ENCODE data around the gene NOTCH1.

Gene NOTCH1

DNA sequence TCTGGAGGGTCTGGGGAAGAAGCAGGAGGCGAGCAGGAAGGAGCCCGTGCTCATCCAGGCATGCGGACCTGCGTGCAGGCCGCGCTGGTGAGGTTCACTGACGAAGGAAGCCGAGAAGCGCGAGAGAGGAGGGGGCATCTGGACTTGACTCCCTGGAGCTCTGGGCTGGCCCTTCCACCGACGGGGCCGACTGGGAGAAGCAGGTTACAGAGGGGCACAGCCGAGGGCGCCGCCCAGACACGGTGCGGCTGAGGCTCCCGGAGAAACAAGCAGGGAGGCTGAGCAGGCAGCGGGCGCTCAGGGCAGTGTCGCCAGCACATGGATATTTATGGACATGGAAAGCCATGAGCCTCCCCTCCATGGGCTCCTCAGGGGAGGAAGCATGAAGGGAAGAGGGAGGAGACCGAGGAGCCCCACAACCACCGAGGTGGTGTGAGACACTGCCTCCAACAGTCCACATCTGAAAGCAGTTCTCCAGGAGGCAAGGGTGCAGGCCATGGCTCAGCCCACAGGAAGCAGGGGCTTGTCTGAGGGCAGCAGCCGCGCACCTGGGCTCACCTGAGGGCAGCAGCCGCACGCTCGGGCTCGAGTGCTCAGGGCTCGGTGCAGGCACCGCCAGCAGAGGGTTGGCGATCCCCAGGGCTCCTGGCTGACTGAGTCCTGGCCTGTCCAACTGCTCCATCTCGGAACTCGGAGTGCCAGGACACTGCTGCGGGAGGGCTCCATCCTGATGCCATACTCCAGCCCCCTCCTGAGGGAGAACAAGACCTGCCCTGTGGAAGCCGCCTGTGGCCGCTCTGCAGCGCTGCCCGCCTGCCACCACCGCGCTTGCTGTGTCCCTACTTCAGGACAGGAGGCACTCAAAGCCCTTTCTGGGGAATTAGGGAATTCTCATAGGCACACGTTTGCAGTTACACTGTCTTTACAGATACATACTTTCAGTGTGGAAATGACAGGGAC is 90.5 kb downstream of the NOTCH1 start:
- no peaks in the 10 kb centered on the region for H3K27me3 Mint-ChIP-seq
- CTCF ChIA-PET, result no interaction called here
- H3K4me3 Mint-ChIP-seq, result no peak overlapping the region
- DNase-seq, result no peak
- no peaks in the 10 kb centered on the region for H3K9me3 Mint-ChIP-seq
- H3K4me1 Mint-ChIP-seq, result no peaks in the 10 kb centered on the region
- no peak overlapping the region for H3K27ac Mint-ChIP-seq
- peaks cover 59% of the 10 kb centered on the region for H3K36me3 Mint-ChIP-seq

GRCh38 chr9:136454026-136454796 is 91.6 kb downstream of the NOTCH1 start:
- CTCF ChIA-PET, result no interaction called here
- no peaks in the 10 kb centered on the region for H3K9me3 Mint-ChIP-seq
- DNase-seq, result no peak
- H3K4me3 Mint-ChIP-seq, result no peak overlapping the region
- no peak overlapping the region for H3K27ac Mint-ChIP-seq
- no peaks in the 10 kb centered on the region for H3K27me3 Mint-ChIP-seq
- H3K36me3 Mint-ChIP-seq, result peaks cover 56% of the 10 kb centered on the region
- no peaks in the 10 kb centered on the region for H3K4me1 Mint-ChIP-seq

DNA sequence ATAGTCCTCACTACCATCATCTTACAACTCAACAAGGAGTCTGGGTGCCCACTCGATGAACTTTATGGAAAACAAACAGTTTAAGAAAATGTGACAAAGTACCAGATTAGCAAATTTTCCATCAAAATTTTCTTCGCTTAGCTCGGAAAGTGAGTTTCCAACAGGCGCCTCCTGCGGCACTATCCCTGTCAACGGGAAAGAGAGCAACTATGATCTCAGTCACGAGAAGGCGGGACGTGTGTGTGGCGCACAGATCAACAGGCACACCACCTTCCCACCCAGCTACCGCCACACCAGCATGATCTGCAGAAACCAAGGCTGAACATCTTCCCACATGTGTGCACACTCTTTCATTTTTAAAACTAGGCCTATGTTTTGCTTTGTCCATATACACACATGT is 92.5 kb downstream of the NOTCH1 start:
- H3K27me3 Mint-ChIP-seq, result no peaks in the 10 kb centered on the region
- peaks cover 51% of the 10 kb centered on the region for H3K36me3 Mint-ChIP-seq
- no peaks in the 10 kb centered on the region for H3K9me3 Mint-ChIP-seq
- DNase-seq, result no peak
- H3K27ac Mint-ChIP-seq, result peak overlapping the region; percentile 7
- H3K4me3 Mint-ChIP-seq, result no peak overlapping the region
- CTCF ChIA-PET, result no interaction called here
- H3K4me1 Mint-ChIP-seq, result no peaks in the 10 kb centered on the region

DNA sequence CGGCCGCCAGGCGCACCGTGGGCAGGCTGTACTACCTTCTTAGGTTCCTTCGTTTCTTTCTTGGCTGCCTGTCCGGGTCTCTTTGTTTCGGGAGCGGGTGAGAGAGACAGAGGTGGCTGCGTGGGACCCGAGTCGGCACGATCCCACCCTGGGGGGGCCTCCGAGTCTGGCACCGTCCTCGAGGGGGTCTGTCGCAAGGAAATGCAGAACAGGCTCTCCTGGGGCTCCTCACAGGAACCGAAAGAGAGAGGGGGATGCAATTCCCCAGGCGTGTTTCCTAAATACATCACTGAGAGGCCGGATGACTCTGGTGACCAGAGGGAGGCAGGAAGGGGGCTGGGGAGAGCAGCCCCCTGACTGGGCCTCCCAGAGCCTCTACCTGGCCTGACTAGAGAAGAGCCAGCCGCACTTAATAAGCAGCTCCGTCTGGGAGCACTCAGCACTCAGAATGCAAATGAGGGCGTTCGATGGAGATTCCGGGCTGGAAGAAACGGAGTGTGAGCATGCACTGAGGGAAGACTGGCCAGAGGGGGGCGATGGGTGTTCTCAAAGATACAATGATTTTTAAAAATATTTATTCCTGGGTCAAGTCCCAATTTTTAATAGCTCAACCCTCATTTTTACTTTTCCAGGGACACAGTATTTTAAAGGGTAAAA is 94.5 kb downstream of the NOTCH1 start:
- Mint-ChIP-seq H3K27ac (no peak overlapping the region), H3K27me3 (no peaks in the 10 kb centered on the region), H3K9me3 (no peaks in the 10 kb centered on the region), H3K4me3 (no peak overlapping the region), H3K36me3 (peaks cover 62% of the 10 kb centered on the region), H3K4me1 (no peaks in the 10 kb centered on the region)
- CTCF ChIA-PET, result interaction anchor here (1.3 kb wide), 1 partner anchor 27 kb away, joined by 3 read pairs; no protein-coding TSS in a partner anchor
- DNase-seq, result no peak

- CTCF ChIA-PET, result no interaction called here
- no peak for DNase-seq
- H3K27me3 Mint-ChIP-seq, result no peaks in the 10 kb centered on the region
- H3K4me3 Mint-ChIP-seq, result no peak overlapping the region
- H3K4me1 Mint-ChIP-seq, result no peaks in the 10 kb centered on the region
- H3K27ac Mint-ChIP-seq, result no peak overlapping the region
- H3K9me3 Mint-ChIP-seq, result no peaks in the 10 kb centered on the region
- H3K36me3 Mint-ChIP-seq, result peaks cover 53% of the 10 kb centered on the region
These were observed 97.2 kb downstream of the NOTCH1 start for GRCh38 chr9:136448655-136449054.

DNA sequence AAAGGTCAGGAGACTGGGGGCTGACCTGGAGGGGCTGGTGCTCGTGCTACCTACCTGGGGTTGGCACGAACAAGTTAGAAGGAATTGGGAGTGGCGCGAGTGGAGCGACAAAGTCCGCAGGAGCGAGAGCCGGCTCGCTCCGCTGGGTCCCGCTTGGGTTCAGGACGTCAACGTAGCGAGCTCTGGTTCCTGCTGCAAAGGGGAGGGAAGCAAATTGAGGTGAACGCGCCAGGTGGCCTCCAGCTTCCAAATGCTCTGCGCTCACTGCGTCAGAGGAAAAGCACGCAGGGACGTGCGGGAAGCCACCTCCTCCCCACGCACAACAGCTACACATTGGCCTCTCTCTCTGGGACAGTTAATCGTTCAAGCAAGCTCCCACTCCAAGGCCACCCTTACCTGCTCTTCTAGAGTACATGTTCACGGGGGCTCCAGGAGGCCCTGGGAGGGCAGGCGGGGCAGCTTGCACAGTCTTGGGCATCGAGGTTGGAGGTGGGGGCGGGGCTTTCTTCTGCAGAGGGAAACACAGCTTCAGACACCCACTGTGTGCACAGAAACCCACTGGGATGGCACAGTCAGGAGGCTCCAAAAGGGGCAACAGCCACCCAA is 98.6 kb downstream of the NOTCH1 start:
- DNase-seq, result no peak
- H3K27me3 Mint-ChIP-seq, result no peaks in the 10 kb centered on the region
- no peak overlapping the region for H3K4me3 Mint-ChIP-seq
- no peaks in the 10 kb centered on the region for H3K9me3 Mint-ChIP-seq
- peaks cover 55% of the 10 kb centered on the region for H3K36me3 Mint-ChIP-seq
- H3K27ac Mint-ChIP-seq, result no peak overlapping the region
- H3K4me1 Mint-ChIP-seq, result no peaks in the 10 kb centered on the region
- CTCF ChIA-PET, result no interaction called here

- no peak overlapping the region for H3K27ac Mint-ChIP-seq
- H3K9me3 Mint-ChIP-seq, result no peaks in the 10 kb centered on the region
- H3K4me3 Mint-ChIP-seq, result no peak overlapping the region
- H3K36me3 Mint-ChIP-seq, result peaks cover 50% of the 10 kb centered on the region
- no peaks in the 10 kb centered on the region for H3K27me3 Mint-ChIP-seq
- DNase-seq, result no peak
- CTCF ChIA-PET, result no interaction called here
- no peaks in the 10 kb centered on the region for H3K4me1 Mint-ChIP-seq
These were observed 100.0 kb downstream of the NOTCH1 start for GRCh38 chr9:136445799-136446198.
